IPS-NIHi7 (cell line): ENCODE data around the gene MYF5.

Experiments
- DNase-seq: peaks from one replicate; pipeline ENCODE4 v3.0.0; 2012; ENCODE audit warnings: mixed read lengths; ENCODE audit errors: extremely low spot score

Gene MYF5

DNA sequence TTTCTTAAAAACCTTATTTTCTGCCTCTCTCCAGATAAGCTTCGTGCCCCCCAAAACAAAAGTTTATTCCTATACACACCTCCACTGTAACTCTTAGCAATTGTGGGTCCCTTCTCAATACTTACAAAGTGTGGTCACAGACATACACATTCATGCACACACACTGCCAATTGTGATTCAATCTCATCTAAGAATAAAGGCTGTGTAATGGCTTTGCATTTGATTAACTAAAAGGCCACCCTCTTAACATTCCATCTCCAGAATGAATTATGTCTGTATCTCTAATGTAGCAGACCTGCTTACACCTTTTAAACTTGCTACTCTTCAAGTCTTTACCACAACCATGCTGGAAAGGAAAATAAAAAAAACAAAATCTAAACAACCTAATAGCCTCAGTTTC is 49.5 kb downstream of the MYF5 start:
- DNase-seq: no peak

DNA sequence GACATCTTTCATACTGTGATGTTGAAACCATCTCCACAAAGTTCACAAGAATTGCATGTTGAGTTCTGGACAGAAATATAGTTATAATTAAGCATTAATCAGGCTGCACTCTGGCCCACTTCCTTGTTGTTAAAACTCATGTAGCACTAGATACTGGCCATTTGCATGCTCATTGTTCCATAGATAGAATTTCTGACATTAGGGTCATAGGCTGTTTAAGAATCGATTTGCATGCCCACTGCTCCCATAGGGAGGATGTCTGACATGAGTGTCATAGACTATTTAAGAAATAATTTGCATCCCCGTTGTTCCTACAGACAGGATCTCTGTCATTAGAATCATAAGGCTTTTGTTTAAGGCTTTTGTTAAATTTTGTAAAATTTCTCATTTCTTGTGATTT is 50.2 kb downstream of the MYF5 start:
- no peak for DNase-seq
